Measurements from ENCODE around the gene LIN54. TPM values are rescaled to one million over a fixed set of nuclear protein-coding genes. Genes with fewer than 3 reads are reported as not detected.

LIN54 gene
- total and polyA plus RNA-seq, 2 of the 13 experiments (the other 11 are each of a cell fraction or from before 2014, with no cell fraction given): 25.2 to 32.9 TPM

DNA sequence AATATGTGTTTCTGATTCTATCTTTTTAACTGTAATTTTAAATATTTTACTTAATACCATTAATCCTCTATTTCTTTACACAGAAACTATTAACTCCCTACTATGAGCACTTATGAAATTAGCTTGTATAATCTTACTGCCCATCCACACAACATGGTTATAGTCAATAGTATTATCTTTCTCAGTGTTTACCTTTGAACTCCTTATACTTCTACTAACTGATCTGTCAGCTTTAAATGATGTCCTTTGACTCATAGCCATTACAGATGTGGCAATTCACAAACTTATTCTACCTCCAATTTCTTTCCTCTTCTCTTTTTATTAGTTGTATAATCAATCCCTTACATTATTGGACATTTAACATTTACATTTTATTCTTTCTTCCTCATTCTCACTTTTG is 125.2 kb downstream of the LIN54 start:
- Histone ChIP-seq H3K9me3 (ENCODE audit: low read length) (no peaks in the 10 kb centered on the region), H2AFZ (ENCODE audit: low read length) (no peak overlapping the region), H4K20me1 (ENCODE audit: insufficient read depth, low read length) (peaks cover 61% of the 10 kb centered on the region), H3K27ac (ENCODE audit: extremely low read length, insufficient read depth, low read length) (peak overlapping the region; percentile 75), H3K9ac (ENCODE audit: insufficient read depth, low read depth, low read length) (peak overlapping the region; percentile 100), H3K4me2 (ENCODE audit: low read depth, low read length) (peak overlapping the region; percentile 93), H3K79me2 (ENCODE audit: insufficient read depth, low read length) (peaks cover 98% of the 10 kb centered on the region), H3K4me1 (ENCODE audit: insufficient read depth, low read length) (peaks cover 51% of the 10 kb centered on the region), H3K27me3 (ENCODE audit: control insufficient read depth in 1 of 2, insufficient read depth in 2 of 2, low read length in 2 of 2) (no peaks in the 10 kb centered on the region; a peak in 2 of 5 replicates), H3K36me3 (replicated peaks in 1 of 2; ENCODE audit: control insufficient read depth in 1 of 2, insufficient read depth in 2 of 2, low read length in 2 of 2) (peaks cover 3 to 28% of the 10 kb centered on the region in 2 experiments), H3K4me3 (replicated peaks in 1 of 3; ENCODE audit: insufficient read depth in 1 of 3, low read depth in 2 of 3, low read length in 3 of 3) (peak overlapping the region in 2 of 3 experiments; percentile 74 to 91; a peak in 2 of 6 replicates)
- ChIA-PET CTCF (ENCODE audit: low intra/inter-chr PET ratio, low total read pairs) (no interaction called here), POLR2A (interaction anchor here (1.1 to 6.9 kb wide), 6 partner anchors 9 to 150 kb away, joined by 3 to 76 read pairs (median 5); partner anchors contain the start of genes COPS4 and THAP9)
- in situ Hi-C loops (cut with HindIII; ENCODE audit: extremely low pct_ligation_motif_present, low pct_unique_long_range_greater_than_20kb) (loop anchor here (5.0 kb wide), 1 partner anchor 127 kb away; the partner anchor contains the start of gene LIN54), intact Hi-C loops (cut with micrococcal nuclease; ENCODE audit: unreplicated experiment) (loop anchor here (2.0 to 10.0 kb wide), 3 partner anchors 15 to 399 kb away; partner anchors contain the start of genes COQ2, LIN54 and THAP9)
- no TSS peak for BruUV-seq (replicated peaks)
- ATAC-seq (peak; percentile 35), DNase-seq (ENCODE audit: low spot score) (peak; percentile 54), FAIRE-seq (peak; percentile 21)
- no peak for TF ChIP-seq NAIF1 (CRISPR knock-in tag; IDR thresholded peaks at IDR 0.05; ENCODE audit: borderline replicate concordance)
- peak; percentile 37; the same call in 1 of the 2 replicates for TF ChIP-seq NCOR1 (IDR thresholded peaks at IDR 0.05; ENCODE audit: borderline replicate concordance, low read length)
- no peak for TF ChIP-seq ZNF670 (CRISPR knock-in tag; IDR thresholded peaks at IDR 0.05; ENCODE audit: borderline replicate concordance)
- TF ChIP-seq TEF (CRISPR knock-in tag; IDR thresholded peaks at IDR 0.05): 0 out of 2 replicates have a peak, but pooled peaks have one; percentile 52
- TF ChIP-seq ELF3 (CRISPR knock-in tag; IDR thresholded peaks at IDR 0.05): no peak
- TF ChIP-seq, protein P1, sequence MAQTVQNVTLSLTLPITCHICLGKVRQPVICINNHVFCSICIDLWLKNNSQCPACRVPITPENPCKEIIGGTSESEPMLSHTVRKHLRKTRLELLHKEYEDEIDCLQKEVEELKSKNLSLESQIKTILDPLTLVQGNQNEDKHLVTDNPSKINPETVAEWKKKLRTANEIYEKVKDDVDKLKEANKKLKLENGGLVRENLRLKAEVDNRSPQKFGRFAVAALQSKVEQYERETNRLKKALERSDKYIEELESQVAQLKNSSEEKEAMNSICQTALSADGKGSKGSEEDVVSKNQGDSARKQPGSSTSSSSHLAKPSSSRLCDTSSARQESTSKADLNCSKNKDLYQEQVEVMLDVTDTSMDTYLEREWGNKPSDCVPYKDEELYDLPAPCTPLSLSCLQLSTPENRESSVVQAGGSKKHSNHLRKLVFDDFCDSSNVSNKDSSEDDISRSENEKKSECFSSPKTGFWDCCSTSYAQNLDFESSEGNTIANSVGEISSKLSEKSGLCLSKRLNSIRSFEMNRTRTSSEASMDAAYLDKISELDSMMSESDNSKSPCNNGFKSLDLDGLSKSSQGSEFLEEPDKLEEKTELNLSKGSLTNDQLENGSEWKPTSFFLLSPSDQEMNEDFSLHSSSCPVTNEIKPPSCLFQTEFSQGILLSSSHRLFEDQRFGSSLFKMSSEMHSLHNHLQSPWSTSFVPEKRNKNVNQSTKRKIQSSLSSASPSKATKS (CRISPR knock-in tag; IDR thresholded peaks at IDR 0.05): no peak
- TF ChIP-seq HMG20A (CRISPR knock-in tag; IDR thresholded peaks at IDR 0.05; ENCODE audit: borderline replicate concordance): 0 out of 2 replicates have a peak, but pooled peaks have one; percentile 31
- no peak for TF ChIP-seq BRD4 (CRISPR knock-in tag; IDR thresholded peaks at IDR 0.05)
- no peak for TF ChIP-seq NCOA5 (CRISPR knock-in tag; IDR thresholded peaks at IDR 0.05)
- TF ChIP-seq RARA (CRISPR knock-in tag; IDR thresholded peaks at IDR 0.05): peak; percentile 36; the same call in 1 of the 2 replicates
- TF ChIP-seq SP5 (CRISPR knock-in tag; IDR thresholded peaks at IDR 0.05; ENCODE audit: borderline replicate concordance, low read depth): no peak
- TF ChIP-seq ZZZ3 (CRISPR knock-in tag; IDR thresholded peaks at IDR 0.05; ENCODE audit: borderline replicate concordance): no peak
- TF ChIP-seq THAP11 (CRISPR knock-in tag; IDR thresholded peaks at IDR 0.05): 0 out of 2 replicates have a peak, but pooled peaks have one; percentile 13
- TF ChIP-seq, protein P2, sequence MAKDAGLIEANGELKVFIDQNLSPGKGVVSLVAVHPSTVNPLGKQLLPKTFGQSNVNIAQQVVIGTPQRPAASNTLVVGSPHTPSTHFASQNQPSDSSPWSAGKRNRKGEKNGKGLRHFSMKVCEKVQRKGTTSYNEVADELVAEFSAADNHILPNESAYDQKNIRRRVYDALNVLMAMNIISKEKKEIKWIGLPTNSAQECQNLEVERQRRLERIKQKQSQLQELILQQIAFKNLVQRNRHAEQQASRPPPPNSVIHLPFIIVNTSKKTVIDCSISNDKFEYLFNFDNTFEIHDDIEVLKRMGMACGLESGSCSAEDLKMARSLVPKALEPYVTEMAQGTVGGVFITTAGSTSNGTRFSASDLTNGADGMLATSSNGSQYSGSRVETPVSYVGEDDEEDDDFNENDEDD (CRISPR knock-in tag; IDR thresholded peaks at IDR 0.05; ENCODE audit: borderline replicate concordance): no peak
- no peak for TF ChIP-seq ZNF121 (CRISPR knock-in tag; IDR thresholded peaks at IDR 0.05)
- TF ChIP-seq SCMH1 (CRISPR knock-in tag; IDR thresholded peaks at IDR 0.05; ENCODE audit: borderline replicate concordance): no peak
- TF ChIP-seq BCL6 (CRISPR knock-in tag; IDR thresholded peaks at IDR 0.05): 0 out of 2 replicates have a peak, but pooled peaks have one; percentile 21
- TF ChIP-seq RBAK (CRISPR knock-in tag; IDR thresholded peaks at IDR 0.05): no peak
- peak; percentile 44; the same call in 1 of the 2 replicates for TF ChIP-seq NCOA2 (CRISPR knock-in tag; IDR thresholded peaks at IDR 0.05)
- no peak for TF ChIP-seq ZNF101 (CRISPR knock-in tag; IDR thresholded peaks at IDR 0.05; ENCODE audit: borderline replicate concordance, low read depth)
- no peak for TF ChIP-seq SIN3B (IDR thresholded peaks at IDR 0.05; ENCODE audit: low read length)
- peak; percentile 27; the same call in 1 of the 2 replicates for TF ChIP-seq RXRB (CRISPR knock-in tag; IDR thresholded peaks at IDR 0.05; ENCODE audit: borderline replicate concordance)
- TF ChIP-seq ZNF383 (CRISPR knock-in tag; IDR thresholded peaks at IDR 0.05; ENCODE audit: borderline replicate concordance): no peak
- no peak for TF ChIP-seq ZNF224 (CRISPR knock-in tag; IDR thresholded peaks at IDR 0.05)
